ENCODE measurements around the gene COL11A1. TPM values are rescaled to one million over a fixed set of nuclear protein-coding genes. Genes with fewer than 3 reads are reported as not detected.
A peak's percentile ranks its signal among the peaks of the same experiment; 100 is the strongest.

Gene COL11A1
- total RNA-seq, 1 donor from 2014 or later: 810 TPM

DNA sequence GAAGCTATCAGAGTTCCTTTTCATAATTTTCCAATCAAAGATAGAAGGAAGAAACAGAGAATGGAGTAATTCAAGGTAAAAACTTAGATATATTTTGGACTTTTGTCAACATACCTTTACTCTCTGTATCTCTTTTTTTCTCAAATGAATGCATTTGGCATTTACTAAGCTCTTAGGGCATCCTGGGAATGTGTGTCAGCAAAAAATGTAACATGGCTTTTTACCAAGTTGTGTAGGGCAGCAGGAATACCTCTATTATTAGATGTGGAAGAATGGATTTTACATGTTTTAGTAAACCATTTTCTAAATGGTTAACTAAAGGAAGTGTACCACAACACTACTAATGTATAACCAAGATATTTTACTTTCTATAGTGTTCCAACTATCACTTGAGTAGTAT, 4.2 kb upstream of the COL11A1 start:
- H3K4me3 Mint-ChIP-seq (ENCODE audit: unreplicated experiment): no peak overlapping the region
- no peak overlapping the region for H3K9ac ChIP-seq (ENCODE audit: low read length)
- peaks cover 17% of the 10 kb centered on the region for H3K4me1 ChIP-seq (ENCODE audit: insufficient read depth, low read length)
- H3K79me2 ChIP-seq (ENCODE audit: insufficient read depth, low read length): peaks cover 5% of the 10 kb centered on the region
- no peaks in the 10 kb centered on the region for H3K27me3 Mint-ChIP-seq (ENCODE audit: low read depth, unreplicated experiment)
- no peak overlapping the region for H3K4me2 ChIP-seq (ENCODE audit: low read length)
- peak overlapping the region; percentile 78 for H3K27ac Mint-ChIP-seq (ENCODE audit: unreplicated experiment)
- H3K36me3 ChIP-seq (ENCODE audit: insufficient read depth, low read length): no peaks in the 10 kb centered on the region
- peaks cover 6% of the 10 kb centered on the region for H3K36me3 Mint-ChIP-seq (ENCODE audit: low read depth, unreplicated experiment)
- no peaks in the 10 kb centered on the region for H4K20me1 ChIP-seq (ENCODE audit: insufficient read depth, low read length)
- H3K9me3 ChIP-seq (ENCODE audit: insufficient read depth, low read depth, low read length): no peaks in the 10 kb centered on the region
- TF ChIP-seq, protein P1, sequence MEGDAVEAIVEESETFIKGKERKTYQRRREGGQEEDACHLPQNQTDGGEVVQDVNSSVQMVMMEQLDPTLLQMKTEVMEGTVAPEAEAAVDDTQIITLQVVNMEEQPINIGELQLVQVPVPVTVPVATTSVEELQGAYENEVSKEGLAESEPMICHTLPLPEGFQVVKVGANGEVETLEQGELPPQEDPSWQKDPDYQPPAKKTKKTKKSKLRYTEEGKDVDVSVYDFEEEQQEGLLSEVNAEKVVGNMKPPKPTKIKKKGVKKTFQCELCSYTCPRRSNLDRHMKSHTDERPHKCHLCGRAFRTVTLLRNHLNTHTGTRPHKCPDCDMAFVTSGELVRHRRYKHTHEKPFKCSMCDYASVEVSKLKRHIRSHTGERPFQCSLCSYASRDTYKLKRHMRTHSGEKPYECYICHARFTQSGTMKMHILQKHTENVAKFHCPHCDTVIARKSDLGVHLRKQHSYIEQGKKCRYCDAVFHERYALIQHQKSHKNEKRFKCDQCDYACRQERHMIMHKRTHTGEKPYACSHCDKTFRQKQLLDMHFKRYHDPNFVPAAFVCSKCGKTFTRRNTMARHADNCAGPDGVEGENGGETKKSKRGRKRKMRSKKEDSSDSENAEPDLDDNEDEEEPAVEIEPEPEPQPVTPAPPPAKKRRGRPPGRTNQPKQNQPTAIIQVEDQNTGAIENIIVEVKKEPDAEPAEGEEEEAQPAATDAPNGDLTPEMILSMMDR (IDR thresholded peaks at IDR 0.05; ENCODE audit: insufficient read depth, low read depth, low read length): no peak
- no peak for TF ChIP-seq EZH2 (IDR thresholded peaks at IDR 0.05; ENCODE audit: insufficient read depth, low read length)
- FAIRE-seq (peak; percentile 73), DNase-seq (ENCODE audit: low read depth) (peak; percentile 17)
- no peak overlapping the region for H2AFZ ChIP-seq (ENCODE audit: low read depth, low read length)
- peaks cover 34% of the 10 kb centered on the region for H3K4me1 Mint-ChIP-seq (ENCODE audit: low read depth, unreplicated experiment)
- H3K27ac ChIP-seq (ENCODE audit: low read depth, low read length): no peak overlapping the region
- H3K4me3 ChIP-seq (ENCODE audit: insufficient read depth, low read depth, low read length): no peak overlapping the region
- no peaks in the 10 kb centered on the region for H3K27me3 ChIP-seq (ENCODE audit: insufficient read depth, low read length)
- no peaks in the 10 kb centered on the region for H3K9me3 Mint-ChIP-seq (ENCODE audit: unreplicated experiment)

DNA sequence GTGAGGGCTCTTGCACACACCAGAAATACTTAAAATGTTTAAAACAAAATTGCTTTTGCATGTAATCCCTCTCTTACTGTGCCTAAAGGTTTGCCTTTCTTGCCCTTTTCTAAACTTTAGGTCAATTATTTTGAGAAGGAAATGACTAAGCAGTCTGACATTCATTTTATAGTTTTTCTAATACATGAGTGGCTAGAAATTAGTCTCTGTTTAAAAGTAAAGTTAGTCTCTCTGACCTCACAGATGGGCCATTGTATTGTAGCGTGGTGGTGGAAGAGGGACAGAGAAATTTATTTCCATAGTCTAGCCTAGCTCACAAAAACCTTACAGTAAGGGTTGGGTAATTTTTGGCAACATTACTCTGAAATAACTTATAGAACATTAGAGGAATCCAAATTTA, 3.6 kb upstream of the COL11A1 start:
- H2AFZ ChIP-seq (ENCODE audit: low read depth, low read length): no peak overlapping the region
- no peak for DNase-seq (ENCODE audit: low read depth)
- TF ChIP-seq, protein P1 (IDR thresholded peaks at IDR 0.05; ENCODE audit: insufficient read depth, low read depth, low read length): no peak
- TF ChIP-seq EZH2 (IDR thresholded peaks at IDR 0.05; ENCODE audit: insufficient read depth, low read length): no peak

GRCh38 chr1:103110701-103111100, 2.4 kb upstream of the COL11A1 start:
- Histone ChIP-seq H3K4me1 (ENCODE audit: insufficient read depth, low read length) (peaks cover 18% of the 10 kb centered on the region), H3K27ac (ENCODE audit: low read depth, low read length) (no peak overlapping the region), H2AFZ (ENCODE audit: low read depth, low read length) (no peak overlapping the region), H3K9ac (ENCODE audit: low read length) (no peak overlapping the region), H3K9me3 (ENCODE audit: insufficient read depth, low read depth, low read length) (no peaks in the 10 kb centered on the region), H3K36me3 (ENCODE audit: insufficient read depth, low read length) (no peaks in the 10 kb centered on the region), H3K27me3 (ENCODE audit: insufficient read depth, low read length) (no peaks in the 10 kb centered on the region), H3K4me2 (ENCODE audit: low read length) (no peak overlapping the region), H3K4me3 (ENCODE audit: insufficient read depth, low read depth, low read length) (no peak overlapping the region), H3K79me2 (ENCODE audit: insufficient read depth, low read length) (peaks cover 11% of the 10 kb centered on the region), H4K20me1 (ENCODE audit: insufficient read depth, low read length) (no peaks in the 10 kb centered on the region)
- Mint-ChIP-seq H3K4me3 (ENCODE audit: unreplicated experiment) (peak overlapping the region; percentile 97), H3K9me3 (ENCODE audit: unreplicated experiment) (no peaks in the 10 kb centered on the region), H3K27ac (ENCODE audit: unreplicated experiment) (peak overlapping the region; percentile 99), H3K4me1 (ENCODE audit: low read depth, unreplicated experiment) (peaks cover 34% of the 10 kb centered on the region), H3K36me3 (ENCODE audit: low read depth, unreplicated experiment) (peaks cover 5% of the 10 kb centered on the region), H3K27me3 (ENCODE audit: low read depth, unreplicated experiment) (no peaks in the 10 kb centered on the region)
- peak; percentile 3 for DNase-seq (ENCODE audit: low read depth)
- FAIRE-seq: no peak
- TF ChIP-seq, protein P1 (IDR thresholded peaks at IDR 0.05; ENCODE audit: insufficient read depth, low read depth, low read length): no peak
- TF ChIP-seq EZH2 (IDR thresholded peaks at IDR 0.05; ENCODE audit: insufficient read depth, low read length): no peak

More for the DNA sequence above, 3.6 kb upstream of the COL11A1 start:
- H3K79me2 ChIP-seq (ENCODE audit: insufficient read depth, low read length): peaks cover 5% of the 10 kb centered on the region
- Mint-ChIP-seq H3K36me3 (ENCODE audit: low read depth, unreplicated experiment) (peaks cover 2% of the 10 kb centered on the region), H3K27me3 (ENCODE audit: low read depth, unreplicated experiment) (no peaks in the 10 kb centered on the region), H3K4me1 (ENCODE audit: low read depth, unreplicated experiment) (peaks cover 34% of the 10 kb centered on the region), H3K4me3 (ENCODE audit: unreplicated experiment) (no peak overlapping the region), H3K27ac (ENCODE audit: unreplicated experiment) (peak overlapping the region; percentile 78), H3K9me3 (ENCODE audit: unreplicated experiment) (no peaks in the 10 kb centered on the region)
- no peak for FAIRE-seq
- no peaks in the 10 kb centered on the region for H4K20me1 ChIP-seq (ENCODE audit: insufficient read depth, low read length)
- H3K27ac ChIP-seq (ENCODE audit: low read depth, low read length): no peak overlapping the region
- no peak overlapping the region for H3K9ac ChIP-seq (ENCODE audit: low read length)
- peak overlapping the region; percentile 8 for H3K4me2 ChIP-seq (ENCODE audit: low read length)
- H3K4me3 ChIP-seq (ENCODE audit: insufficient read depth, low read depth, low read length): no peak overlapping the region
- no peaks in the 10 kb centered on the region for H3K27me3 ChIP-seq (ENCODE audit: insufficient read depth, low read length)
- no peaks in the 10 kb centered on the region for H3K9me3 ChIP-seq (ENCODE audit: insufficient read depth, low read depth, low read length)
- peaks cover 18% of the 10 kb centered on the region for H3K4me1 ChIP-seq (ENCODE audit: insufficient read depth, low read length)
- no peaks in the 10 kb centered on the region for H3K36me3 ChIP-seq (ENCODE audit: insufficient read depth, low read length)

Data from astrocyte (in vitro differentiated cells and primary cell).